Dedifferentiated amniotic fluid mesenchymal stem cell (primary cell): ENCODE results near the gene ACP1.
"Not testable (repeated sequence)": the region's sequence is repeated elsewhere in the genome, so short reads cannot be mapped to it uniquely, and the experiment has no call there.

ENCODE experiments used
- DNase-seq: peaks from one replicate; pipeline ENCODE4 v3.0.0-alpha.2; 2016; ENCODE audit errors: extremely low spot score

ACP1 gene

GRCh38 chr2:310994-311393 lies 46.2 kb downstream of the ACP1 start:
- no peak for DNase-seq

- no peak for DNase-seq
Measured at GRCh38 chr2:313991-314390, 49.2 kb downstream of the ACP1 start.

GRCh38 chr2:314561-315336 lies 50.0 kb downstream of the ACP1 start:
- no peak for DNase-seq

GRCh38 chr2:315925-316324 lies 51.2 kb downstream of the ACP1 start:
- not testable (repeated sequence) for DNase-seq

- no peak for DNase-seq
Measured at GRCh38 chr2:316381-316780, 51.6 kb downstream of the ACP1 start.

GRCh38 chr2:317501-318424 lies 53.0 kb downstream of the ACP1 start:
- DNase-seq, result no peak

GRCh38 chr2:319059-319600 lies 54.4 kb downstream of the ACP1 start:
- DNase-seq, result no peak

- no peak for DNase-seq
Measured at GRCh38 chr2:320561-320960, 55.8 kb downstream of the ACP1 start.

- no peak for DNase-seq
Measured at GRCh38 chr2:322326-322725, 57.6 kb downstream of the ACP1 start.

- DNase-seq, result no peak
Measured at GRCh38 chr2:323035-323434, 58.3 kb downstream of the ACP1 start.
